HG02981 (cell line): ENCODE results near the gene ANKRD13A.
"Not testable (repeated sequence)": the region's sequence is repeated elsewhere in the genome, so short reads cannot be mapped to it uniquely, and the experiment has no call there.

ENCODE experiments used
- ATAC-seq: cut with Tn5 transposase; IDR thresholded peaks from one replicate; pipeline ENCODE4 v1.9.1; 2021; ENCODE audit warnings: mild to moderate bottlenecking, moderate library complexity; ENCODE audit not compliant: unreplicated experiment

Gene ANKRD13A

GRCh38 chr12:110077800-110078199, 78.6 kb downstream of the ANKRD13A start:
- no peak for ATAC-seq

- peak; percentile 85 for ATAC-seq
Measured at GRCh38 chr12:110079477-110080400, 80.5 kb downstream of the ANKRD13A start.

GRCh38 chr12:110080410-110080809, 81.2 kb downstream of the ANKRD13A start:
- no peak for ATAC-seq

- no peak for ATAC-seq
Measured at GRCh38 chr12:110084314-110085015, 85.2 kb downstream of the ANKRD13A start.

DNA sequence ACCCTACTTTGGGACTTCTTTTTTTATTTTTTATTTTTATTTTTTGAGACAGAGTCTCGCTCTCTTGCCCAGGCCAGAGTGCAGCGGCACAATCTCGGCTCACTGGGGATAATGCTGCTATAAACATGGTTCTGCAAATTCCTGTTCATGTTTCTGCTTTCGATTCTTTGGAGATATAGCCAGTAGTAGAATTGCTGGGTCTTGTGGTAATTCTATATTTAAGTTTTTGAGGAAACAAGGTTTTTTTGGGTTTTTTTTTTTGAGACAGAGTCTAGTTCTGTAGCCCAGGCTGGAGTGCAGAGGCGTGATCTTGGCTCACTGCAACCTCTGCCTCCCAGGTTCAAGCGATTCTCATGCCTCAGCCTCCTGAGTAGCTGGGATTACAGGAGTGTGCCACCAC, 89.0 kb downstream of the ANKRD13A start:
- ATAC-seq: not testable (repeated sequence)

DNA sequence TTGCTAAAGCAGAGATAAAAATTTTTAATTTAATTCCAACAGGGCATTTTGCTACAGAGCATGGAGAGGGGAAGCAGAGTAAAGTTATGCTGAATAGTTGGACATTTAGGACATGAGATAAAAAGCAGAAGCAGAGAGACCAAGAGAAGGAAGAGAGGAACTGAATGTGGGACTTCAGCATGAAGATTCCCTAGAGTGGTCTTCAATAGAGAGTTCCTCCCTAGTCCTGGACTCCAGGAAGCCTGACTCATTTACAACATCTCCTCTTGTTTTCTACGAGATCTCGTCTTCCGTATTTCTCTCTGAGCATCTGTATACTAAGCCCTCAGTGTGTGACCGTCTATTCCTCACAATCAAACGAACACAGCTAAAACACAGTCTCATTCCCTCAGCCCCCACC, 89.7 kb downstream of the ANKRD13A start:
- ATAC-seq: no peak
